HG03108 (cell line): Measurements from ENCODE around the gene LARP4.
A peak's percentile ranks its signal among the peaks of the same experiment; 100 is the strongest.
"Not testable (repeated sequence)": the region's sequence is repeated elsewhere in the genome, so short reads cannot be mapped to it uniquely, and the experiment has no call there.

ENCODE experiments used
- ATAC-seq: cut with Tn5 transposase; IDR thresholded peaks from one replicate; pipeline ENCODE4 v1.9.1; 2021; ENCODE audit warnings: moderate library complexity; ENCODE audit not compliant: unreplicated experiment

LARP4 gene

DNA sequence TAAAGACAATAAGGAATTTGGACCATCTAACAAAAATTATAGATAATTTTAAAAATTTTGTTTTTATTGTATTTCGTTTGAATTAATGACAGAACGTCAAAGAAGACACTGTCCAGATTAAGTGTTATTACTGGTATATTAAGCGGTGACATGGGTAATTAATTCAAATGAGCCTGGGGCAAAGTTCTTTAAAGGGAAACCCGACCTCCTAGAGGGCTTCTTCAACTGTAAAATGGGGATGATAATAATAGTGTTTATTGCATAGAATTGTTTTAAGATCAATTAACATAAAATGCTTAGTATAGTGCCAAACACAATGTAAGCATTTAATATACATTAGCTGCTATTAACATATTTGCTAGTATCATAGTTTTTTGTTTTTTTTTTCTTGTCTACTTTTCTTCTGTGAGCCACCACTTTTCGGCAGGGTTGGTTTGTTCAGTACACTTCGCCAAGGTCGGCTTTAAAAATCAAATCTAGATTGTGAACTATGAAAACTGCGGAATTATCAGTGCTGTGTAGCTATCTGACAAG is 514 bp upstream of the LARP4 start:
- no peak for ATAC-seq

DNA sequence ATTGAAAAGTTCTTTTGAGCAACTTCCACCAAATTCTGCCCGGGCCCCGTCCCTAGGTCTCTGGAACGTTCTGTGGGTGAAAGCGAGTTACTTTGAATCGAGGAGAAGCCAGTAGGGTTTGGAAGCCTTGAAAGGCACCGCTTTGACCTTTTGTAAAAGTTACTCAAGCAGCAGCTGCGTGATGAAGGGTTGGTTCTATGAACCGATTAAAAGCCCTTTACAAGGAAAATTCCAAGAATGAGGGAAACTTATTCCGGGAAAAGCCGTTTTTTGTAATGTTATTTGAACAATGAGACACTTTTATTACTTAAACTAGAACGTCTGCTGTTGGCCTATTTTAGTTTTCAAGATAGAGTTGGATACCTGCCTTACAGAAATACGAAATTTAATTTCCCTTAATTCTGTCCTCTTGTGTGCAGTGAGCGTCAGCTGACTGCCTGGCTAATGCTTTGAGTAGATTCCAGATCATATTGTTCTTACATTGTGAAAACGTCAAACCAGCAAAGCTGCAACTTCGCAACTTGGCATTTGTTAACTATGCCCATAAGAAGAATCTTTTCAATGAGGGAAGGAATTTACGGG is 906 bp downstream of the LARP4 start:
- no peak for ATAC-seq

DNA sequence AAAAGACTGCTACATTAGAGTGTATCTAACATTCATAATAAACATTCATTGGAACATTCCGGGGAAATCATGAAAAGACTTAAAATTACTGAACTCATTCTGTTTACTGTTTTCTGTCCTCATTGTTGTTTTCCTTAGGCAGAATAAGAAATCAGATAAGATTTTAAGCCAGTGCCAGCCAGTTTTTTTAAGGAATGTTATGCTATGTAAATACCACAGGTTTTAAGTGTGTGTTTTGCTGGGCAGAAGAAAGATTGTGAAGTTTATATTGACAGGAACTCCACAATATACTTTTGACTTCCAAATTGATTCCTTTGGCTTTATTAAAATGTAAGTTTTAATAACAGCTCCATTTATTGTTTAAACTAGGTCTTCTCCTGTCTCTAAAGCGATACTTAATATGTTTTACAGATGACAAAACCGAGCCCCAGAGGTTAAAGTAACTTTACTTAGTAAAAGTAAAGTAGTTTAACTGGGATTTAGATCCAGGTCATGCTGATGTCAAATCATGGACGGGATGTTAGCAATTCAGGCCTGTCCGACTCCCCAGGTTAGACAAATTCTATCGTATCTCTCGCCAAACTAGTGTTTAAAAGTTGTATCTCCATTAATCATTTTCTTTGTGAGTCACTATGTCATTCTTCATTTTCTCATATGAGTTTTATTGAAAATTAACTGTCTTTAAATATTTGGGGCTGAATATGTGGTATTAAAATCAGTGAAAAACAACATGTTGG is 1.7 kb downstream of the LARP4 start:
- no peak for ATAC-seq

DNA sequence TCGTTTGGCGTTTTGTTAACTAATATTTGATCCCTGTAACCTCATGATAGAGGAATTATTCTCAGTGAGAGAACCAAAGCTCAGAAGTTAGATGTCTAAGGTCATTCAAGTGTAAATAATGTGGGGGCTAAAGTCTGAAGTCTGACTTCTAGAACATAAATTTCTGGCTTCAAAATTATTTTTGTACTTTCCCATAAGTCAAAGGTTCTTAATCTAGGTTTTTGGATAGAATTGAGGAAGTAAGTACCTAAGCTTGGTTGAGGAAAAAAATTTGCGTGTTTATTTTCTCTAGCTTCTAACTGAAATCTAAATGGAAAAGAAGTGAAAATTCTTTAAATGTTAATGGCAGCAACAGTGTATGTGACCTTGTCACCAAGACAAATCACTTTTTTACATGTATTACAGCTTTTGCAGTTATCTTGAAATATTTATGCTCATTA is 2.3 kb downstream of the LARP4 start:
- ATAC-seq = no peak

DNA sequence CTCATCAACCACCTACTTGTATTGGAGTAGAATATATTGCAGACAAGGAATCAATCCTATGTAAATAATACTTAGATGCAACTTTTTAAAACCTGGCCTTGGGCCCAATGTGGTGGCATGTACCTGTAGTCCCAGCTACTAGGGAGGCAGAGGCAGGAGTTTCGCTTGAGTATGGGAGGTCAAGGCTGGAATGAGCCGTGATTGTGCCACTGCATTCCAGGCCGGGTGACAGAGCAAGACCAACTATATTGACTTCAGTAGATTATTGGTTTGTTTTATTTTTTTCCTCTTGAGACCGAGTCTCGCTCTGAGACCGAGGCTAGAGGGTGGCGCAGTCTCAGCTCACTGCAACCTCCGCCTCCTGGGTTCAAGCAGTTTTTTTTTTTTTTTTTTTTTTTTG is 3.6 kb downstream of the LARP4 start:
- no peak for ATAC-seq

DNA sequence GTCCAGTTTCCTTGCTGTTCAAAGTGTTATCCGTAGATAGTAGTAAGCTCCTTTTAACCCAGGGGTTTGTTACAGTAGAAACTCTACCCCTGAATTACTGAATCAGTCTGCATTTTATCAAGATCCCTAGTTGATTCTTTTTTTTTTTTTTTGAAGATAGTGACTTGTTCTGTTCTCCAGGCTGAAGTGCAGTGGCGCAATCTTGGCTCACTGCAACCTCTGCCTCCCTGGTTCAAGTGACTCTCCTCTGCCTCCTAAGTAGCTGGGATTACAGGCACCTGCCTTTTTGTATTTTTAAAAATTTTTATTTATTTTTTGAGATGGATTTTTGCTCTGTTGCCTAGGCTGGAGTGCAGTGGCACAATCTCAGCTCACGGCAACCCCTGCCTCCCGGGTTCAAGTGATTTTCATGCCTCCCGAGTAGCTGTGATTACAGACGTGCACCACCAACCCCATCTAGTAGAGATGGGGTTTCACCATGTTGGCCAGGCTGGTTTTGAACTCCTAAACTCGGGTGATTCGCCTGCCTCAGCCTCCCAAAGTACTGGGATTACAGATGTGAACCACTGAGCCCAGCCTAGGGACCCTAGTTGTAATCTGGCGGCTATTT is 10.5 kb downstream of the LARP4 start:
- no peak for ATAC-seq

DNA sequence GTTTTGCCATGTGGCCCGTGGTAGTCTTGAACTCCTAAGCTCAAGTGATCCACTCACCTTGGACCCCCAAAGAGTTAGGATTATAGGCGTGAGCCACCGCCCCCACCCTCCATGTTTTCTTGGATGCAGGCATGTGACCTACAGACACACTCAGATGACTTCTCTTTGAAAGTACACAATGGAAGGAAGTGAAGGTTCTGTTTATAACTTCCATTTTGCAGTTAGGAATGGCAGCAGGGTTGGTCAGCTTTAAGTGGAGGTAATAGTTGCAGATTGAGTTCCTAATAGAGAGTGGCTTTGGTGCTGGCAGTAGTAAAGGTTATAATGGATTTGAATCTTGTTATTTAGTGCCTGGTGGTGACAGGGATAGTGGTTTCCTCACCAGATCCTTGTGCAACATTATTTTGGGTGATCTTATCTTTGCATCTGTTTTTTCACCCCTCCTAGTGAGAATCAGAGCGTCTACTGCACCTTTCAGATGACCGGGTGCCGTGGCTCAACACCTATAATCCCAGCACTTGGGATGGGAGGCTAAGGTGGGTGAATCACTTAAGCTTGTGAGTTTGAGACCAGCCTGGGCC is 15.3 kb downstream of the LARP4 start:
- ATAC-seq = no peak

DNA sequence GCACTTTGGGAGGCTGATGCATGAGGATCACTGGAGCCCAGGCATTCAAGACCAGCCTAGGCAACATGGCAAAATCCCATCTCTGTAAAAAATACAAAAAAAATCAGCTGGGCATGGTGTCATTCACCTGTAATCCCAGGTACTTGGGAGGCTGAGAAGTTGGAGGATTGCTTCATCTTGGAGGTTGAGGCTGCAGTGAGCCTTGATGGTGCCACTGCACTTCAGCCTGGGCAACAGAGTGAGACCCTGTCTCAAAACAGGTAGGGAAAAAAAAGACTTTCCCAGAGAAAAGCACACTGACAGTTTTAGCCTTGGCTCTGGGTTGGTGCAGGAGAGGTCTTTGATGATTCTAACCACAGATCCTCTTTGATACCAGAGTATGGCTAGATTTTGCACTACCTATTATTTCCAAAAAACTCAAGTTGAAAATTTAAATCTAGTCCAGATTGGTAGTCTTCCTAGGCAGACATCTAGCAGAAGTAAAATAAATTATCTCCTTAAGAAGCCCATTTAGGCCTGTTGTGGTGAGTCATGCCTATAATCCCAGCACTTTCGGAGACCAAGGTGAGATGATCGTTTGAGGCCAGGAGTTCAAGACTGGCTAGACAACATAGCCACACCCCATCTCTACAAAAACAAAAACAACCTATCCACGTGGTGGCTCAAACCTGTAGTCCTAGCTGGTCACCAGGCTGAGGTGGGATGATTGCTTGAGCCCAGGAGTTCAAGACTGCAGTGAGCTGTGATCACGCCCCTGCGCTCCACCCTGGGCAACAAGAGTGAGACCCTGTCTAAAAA is 18.6 kb downstream of the LARP4 start:
- ATAC-seq = no peak

DNA sequence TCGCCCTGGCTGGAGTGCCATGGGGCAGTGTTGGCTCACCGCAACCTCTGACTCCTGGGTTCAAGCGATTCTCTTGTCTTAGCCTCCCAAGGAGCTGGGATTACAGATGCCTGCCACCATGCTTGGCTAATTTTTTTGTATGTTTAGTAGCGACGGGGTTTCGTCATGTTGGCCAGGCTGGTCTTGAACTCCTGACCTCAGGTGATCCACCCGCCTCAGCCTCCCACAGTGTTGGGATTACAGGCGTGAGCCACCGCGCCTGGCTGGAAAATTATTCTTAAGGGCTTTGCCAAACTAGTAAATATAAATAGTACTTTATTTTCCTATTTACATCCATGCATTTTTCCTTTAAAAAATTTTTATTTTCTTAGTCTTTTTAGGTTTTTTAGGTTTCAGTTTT is 22.2 kb downstream of the LARP4 start:
- ATAC-seq = not testable (repeated sequence)

DNA sequence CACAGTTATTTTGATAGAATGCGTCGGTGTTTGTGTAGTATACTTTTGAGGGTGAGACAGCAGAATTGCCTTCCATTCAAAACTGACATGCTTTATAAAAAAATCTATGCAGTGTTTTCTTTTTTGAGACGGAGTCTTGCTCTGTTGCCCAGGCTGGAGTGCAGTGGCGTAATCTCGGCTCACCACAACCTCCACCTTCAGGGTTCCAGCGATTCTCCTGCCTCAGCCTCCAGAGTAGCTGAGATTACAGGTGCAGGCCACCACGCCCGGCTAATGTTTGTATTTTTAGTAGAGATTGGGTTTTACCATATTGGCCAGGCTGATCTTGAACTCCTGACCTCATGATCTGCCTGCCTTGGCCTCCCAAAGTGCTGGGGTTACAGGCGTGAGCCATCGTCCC is 22.7 kb downstream of the LARP4 start:
- ATAC-seq = not testable (repeated sequence)

DNA sequence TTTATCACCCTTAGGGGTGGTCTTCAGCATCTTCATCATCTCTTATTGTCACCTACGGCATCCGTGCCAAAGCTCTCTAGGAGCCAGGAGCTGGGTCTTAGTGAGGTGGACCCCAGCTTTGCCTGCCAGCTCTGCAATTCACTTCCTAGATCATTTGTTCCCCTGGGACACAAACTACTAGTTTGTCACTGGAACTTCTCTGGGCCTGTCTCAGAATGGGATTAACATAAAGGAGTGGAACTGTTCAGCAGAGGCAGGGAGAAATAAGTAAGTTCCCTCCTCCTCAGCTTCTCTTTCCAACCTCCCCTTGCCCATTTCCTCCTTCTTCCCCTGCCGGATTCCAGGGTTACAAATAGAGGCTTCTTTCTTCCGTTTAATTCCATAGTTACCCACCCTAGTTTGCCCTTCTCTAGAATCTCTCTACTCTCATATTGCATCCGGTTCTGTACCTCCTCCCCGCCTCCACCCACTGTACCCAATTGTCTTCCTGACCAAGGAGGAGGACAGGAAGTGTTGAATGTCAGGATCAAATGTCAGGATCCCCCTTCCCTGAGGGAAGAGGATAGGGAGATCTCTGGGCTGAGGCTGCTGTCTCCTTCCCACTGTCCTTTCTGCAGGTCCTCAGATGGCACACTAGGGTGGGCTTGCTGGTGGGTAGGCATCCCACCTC is 25.0 kb downstream of the LARP4 start:
- ATAC-seq = no peak

DNA sequence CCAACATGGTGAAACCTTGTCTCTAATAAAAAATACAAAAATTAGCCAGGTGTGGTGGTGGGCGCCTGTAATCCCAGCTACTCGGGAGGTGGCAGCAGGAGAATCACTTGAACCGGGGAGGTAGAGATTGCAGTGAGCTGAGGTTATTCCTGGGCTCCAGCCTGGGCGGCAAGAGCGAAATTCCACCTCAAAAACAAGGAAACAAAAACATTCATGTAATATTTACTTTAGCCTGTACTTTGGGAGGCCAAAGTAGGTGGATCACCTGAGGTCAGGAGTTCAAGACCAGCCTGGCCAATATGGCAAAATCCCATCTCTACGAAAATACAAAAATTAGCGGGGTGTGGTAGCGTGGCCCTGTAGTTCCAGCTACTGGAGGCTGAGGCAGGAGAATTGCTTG is 31.0 kb downstream of the LARP4 start:
- not testable (repeated sequence) for ATAC-seq

DNA sequence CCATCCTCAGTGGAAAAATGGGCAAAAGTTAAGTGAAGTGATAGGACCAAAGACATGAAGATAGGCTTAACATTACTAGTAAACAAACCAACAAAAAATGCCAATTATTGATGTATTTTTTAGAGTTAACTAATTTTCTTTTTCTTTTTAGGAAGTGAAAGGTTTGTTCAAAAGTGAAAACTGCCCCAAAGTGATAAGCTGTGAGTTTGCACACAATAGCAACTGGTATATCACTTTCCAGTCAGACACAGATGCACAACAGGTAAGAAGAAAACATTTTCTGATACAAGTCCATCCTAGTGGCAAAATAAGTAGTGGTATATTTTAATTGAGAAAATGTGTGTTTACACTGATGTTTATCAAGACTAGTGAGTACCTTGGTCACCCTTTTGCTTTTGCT is 39.6 kb downstream of the LARP4 start:
- ATAC-seq = no peak

DNA sequence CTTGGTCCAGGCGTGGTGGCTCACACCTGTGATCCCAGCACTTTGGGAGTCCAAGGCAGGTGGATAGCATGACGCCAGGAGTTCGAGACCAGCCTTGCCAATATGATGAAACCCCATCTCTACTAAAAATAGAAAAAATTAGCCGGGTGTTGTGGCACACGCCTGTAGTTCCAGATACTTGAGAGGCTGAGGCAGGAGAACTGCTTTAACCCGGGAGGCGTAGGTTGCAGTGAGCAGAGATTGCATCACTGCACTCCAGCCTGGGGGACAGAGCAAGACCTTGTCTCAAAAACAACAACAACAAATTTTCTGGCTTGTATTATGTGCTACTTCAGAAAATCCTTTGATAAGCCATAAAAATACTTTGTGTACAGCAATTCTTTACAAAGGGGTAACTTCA is 41.1 kb downstream of the LARP4 start:
- ATAC-seq = no peak

DNA sequence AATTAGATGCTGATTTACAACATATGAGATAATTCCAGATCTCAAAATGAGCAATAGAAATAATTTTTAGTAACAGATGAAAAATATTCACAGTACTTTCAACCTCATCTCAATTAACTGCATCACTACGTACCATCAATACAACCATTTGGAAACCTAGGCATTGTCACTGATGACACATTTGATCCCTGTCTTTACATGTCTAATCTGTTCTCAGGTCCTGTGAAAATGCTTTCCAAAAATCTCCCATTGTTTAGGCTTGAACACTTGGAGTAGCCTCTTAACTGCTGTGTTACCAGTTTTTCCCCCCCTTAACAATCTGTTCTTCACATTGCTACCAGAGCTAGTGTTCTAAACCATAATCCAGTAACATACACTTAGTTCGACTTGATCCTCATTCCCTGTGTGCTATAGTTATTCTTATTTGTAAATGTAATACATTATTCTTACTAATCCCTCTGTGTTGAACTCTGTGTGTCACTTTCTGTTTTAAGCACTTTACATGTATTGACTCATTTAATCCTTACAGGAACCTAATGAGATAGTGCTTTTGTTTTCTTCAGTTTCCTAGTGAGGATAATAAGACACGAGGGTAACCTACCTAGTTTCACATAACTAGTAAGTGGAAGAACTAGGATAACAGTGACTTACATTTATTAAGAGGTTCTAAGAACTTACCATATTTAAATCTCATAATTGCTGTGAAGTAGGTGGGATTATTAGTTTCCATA is 41.7 kb downstream of the LARP4 start:
- ATAC-seq = peak; percentile 59

DNA sequence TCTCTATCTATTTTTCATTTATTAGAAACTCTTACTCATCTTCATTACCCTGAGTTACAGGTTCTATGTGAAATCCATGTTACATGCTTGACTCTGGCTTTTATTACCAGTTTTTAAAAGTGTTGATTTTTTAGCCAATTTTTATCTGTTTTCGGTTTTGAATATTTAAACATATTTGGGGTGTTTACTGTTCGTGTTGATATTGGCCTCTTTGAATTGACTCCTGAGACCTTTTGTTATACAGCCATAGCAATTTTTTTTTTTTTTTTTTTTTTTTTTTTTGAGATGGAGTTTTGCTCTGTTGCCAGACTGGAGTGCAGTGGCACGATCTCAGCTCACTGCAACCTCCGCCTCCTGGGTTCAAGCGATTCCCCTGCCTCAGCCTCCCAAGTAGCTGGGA is 49.0 kb downstream of the LARP4 start:
- ATAC-seq = not testable (repeated sequence)

DNA sequence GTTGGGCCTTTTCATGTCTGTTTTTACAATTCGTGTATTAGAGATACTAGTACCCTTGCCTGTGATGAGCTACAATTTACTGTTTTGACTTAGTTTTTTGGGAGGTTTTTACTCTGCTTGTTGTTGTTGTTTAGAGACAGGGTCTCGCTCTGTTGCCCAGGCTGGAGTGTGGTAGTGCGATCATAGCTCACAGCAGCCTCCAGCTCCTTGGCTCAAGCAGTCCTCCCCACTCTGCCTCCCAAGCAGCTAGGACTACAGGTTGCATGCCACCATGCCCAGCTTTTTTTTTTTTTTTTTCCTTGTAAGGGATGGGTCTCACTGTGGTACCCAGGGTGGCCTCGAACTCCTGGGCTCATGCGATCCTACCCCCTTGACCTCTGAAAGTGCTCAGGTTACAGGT is 52.1 kb downstream of the LARP4 start:
- no peak for ATAC-seq

DNA sequence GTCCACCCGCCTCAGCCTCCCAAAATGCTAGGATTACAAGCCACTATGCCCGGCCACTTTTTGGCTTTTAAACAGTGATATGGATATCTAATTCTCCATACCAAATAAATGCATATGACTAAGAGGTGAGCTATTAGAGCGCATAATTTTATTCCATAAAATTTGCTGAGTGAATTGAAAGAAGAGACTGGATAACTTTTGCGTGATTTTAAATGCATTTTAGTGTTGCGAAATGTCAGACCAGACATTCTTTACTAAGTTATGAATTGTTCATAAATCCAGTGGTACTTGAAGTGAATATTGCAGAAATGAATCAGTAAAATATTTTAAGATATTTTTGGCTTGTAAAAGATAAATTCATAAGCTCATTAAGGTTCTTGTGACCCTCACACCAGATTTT is 53.2 kb downstream of the LARP4 start:
- no peak for ATAC-seq

DNA sequence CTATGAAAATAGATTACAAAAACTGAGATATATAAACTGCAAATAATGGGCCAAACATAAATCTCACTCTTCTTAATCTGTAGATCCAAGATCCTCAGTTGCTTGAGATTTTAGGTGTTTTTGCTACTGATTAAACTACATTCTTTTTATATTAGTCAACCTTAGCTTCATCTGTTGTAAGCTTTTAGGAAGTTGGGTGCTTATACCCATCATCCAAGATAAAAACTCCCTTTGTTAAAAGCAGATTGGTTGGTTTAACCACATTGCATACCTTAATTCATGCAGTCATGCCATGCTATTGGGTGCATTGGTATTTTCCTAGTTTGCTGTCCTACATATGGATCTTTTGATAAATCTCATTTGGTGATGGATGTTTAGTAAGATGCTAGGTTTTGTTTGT is 57.9 kb downstream of the LARP4 start:
- ATAC-seq = no peak

DNA sequence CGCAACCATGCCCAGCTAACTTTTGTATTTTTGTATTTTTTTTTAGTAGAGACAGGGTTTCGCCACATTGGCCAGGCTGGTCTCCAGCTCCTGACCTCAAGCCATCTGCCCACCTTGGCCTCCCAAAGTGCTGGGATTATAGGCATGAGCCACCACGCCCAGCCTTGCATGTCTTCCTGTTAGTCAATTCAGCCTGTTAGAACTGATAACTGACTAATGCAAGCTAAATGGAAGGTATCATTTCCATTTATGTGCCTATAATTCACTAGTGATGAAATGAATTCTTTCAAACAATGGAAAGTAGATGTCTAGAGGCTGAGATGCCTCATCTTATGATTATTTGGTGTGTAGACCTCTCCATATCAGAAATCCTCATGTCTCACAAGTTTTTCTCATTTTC is 66.8 kb downstream of the LARP4 start:
- no peak for ATAC-seq
